ENCODE results near the gene ZNF581. TPM values are rescaled to one million over a fixed set of nuclear protein-coding genes. Genes with fewer than 3 reads are reported as not detected.

The ZNF581 gene
- total RNA-seq, 1 donor from 2014 or later = 46.5 TPM

GRCh38 chr19:55606817-55607216 lies 36.6 kb upstream of the ZNF581 start:
- Mint-ChIP-seq H3K27ac (peak overlapping the region; percentile 91), H3K27me3 (no peaks in the 10 kb centered on the region), H3K9me3 (no peaks in the 10 kb centered on the region), H3K4me1 (peaks cover 62% of the 10 kb centered on the region), H3K36me3 (ENCODE audit: low read depth) (peaks cover 47% of the 10 kb centered on the region), H3K4me3 (peak overlapping the region; percentile 29)
- intact Hi-C loops (cut with micrococcal nuclease) = loop anchor here (1.0 to 10.0 kb wide), 3 partner anchors 90 to 352 kb away; partner anchors contain the start of genes PPP6R1 and UBE2S
- ChIA-PET CTCF (interaction anchor here (0.7 to 3.6 kb wide), 16 partner anchors 18 to 466 kb away, joined by 3 to 38 read pairs (median 3); partner anchors contain the start of genes ZNF628 and ZNF784), POLR2A (interaction anchor here (0.9 to 3.9 kb wide), 11 partner anchors 14 to 327 kb away, joined by 4 to 27 read pairs (median 7); partner anchors contain the start of genes U2AF2, ZNF628 and ZNF784)
- DNase-seq (no peak), ATAC-seq (ENCODE audit: low read depth) (no peak)
- no peak for TF ChIP-seq CTCF (IDR thresholded peaks at IDR 0.05)

GRCh38 chr19:55609326-55609725 lies 34.1 kb upstream of the ZNF581 start:
- H3K36me3 Mint-ChIP-seq (ENCODE audit: low read depth) = peaks cover 59% of the 10 kb centered on the region
- peaks cover 70% of the 10 kb centered on the region for H3K4me1 Mint-ChIP-seq
- no peak overlapping the region for H3K27ac Mint-ChIP-seq
- H3K9me3 Mint-ChIP-seq = no peaks in the 10 kb centered on the region
- POLR2A ChIA-PET = interaction anchor here (1.8 kb wide), 1 partner anchor 10 kb away, joined by 9 read pairs; the partner anchor contains the start of genes FIZ1 and ZNF524
- no peak for ATAC-seq (ENCODE audit: low read depth)
- H3K27me3 Mint-ChIP-seq = no peaks in the 10 kb centered on the region
- no peak for TF ChIP-seq CTCF (IDR thresholded peaks at IDR 0.05)
- no peak overlapping the region for H3K4me3 Mint-ChIP-seq
- intact Hi-C loops (cut with micrococcal nuclease) = loop anchor here (5.0 to 10.0 kb wide), 2 partner anchors 202 to 355 kb away; partner anchors contain the start of genes PPP6R1 and UBE2S
- no peak for DNase-seq
- CTCF ChIA-PET = interaction anchor here (1.4 kb wide), 1 partner anchor 93 kb away, joined by 5 read pairs; no protein-coding TSS in a partner anchor

- H3K36me3 Mint-ChIP-seq (ENCODE audit: low read depth) = peaks cover 52% of the 10 kb centered on the region
- H3K4me1 Mint-ChIP-seq = peaks cover 56% of the 10 kb centered on the region
- H3K9me3 Mint-ChIP-seq = no peaks in the 10 kb centered on the region
- H3K27me3 Mint-ChIP-seq = no peaks in the 10 kb centered on the region
- H3K4me3 Mint-ChIP-seq = no peak overlapping the region
- peak overlapping the region; percentile 83 for H3K27ac Mint-ChIP-seq
- intact Hi-C loops (cut with micrococcal nuclease) = no loop called here
- no peak for DNase-seq
- CTCF ChIA-PET = no interaction called here
- TF ChIP-seq CTCF (IDR thresholded peaks at IDR 0.05) = no peak
- no peak for ATAC-seq (ENCODE audit: low read depth)
- POLR2A ChIA-PET = interaction anchor here (0.6 to 1.4 kb wide), 2 partner anchors 13 to 23 kb away, joined by 6 to 7 read pairs; no protein-coding TSS in a partner anchor
Measured at GRCh38 chr19:55611300-55611982, 32.0 kb upstream of the ZNF581 start.

- ATAC-seq (ENCODE audit: low read depth) = peak; percentile 77
- Mint-ChIP-seq H3K36me3 (ENCODE audit: low read depth) (peaks cover 51% of the 10 kb centered on the region), H3K4me3 (no peak overlapping the region), H3K9me3 (no peaks in the 10 kb centered on the region), H3K4me1 (peaks cover 49% of the 10 kb centered on the region), H3K27ac (peak overlapping the region; percentile 83), H3K27me3 (no peaks in the 10 kb centered on the region)
- no peak for TF ChIP-seq CTCF (IDR thresholded peaks at IDR 0.05)
- CTCF ChIA-PET = no interaction called here
- POLR2A ChIA-PET = interaction anchor here (0.6 to 1.4 kb wide), 3 partner anchors 13 to 136 kb away, joined by 3 to 6 read pairs (median 4); partner anchors contain the start of genes FIZ1 and ZNF628
- DNase-seq = no peak
- intact Hi-C loops (cut with micrococcal nuclease) = no loop called here
Measured at GRCh38 chr19:55611983-55612645, 31.3 kb upstream of the ZNF581 start.

GRCh38 chr19:55613396-55613795 lies 30.1 kb upstream of the ZNF581 start:
- TF ChIP-seq CTCF (IDR thresholded peaks at IDR 0.05) = no peak
- Mint-ChIP-seq H3K36me3 (ENCODE audit: low read depth) (peaks cover 51% of the 10 kb centered on the region), H3K27ac (peak overlapping the region; percentile 83), H3K9me3 (no peaks in the 10 kb centered on the region), H3K4me1 (peaks cover 42% of the 10 kb centered on the region), H3K4me3 (no peak overlapping the region), H3K27me3 (no peaks in the 10 kb centered on the region)
- no peak for DNase-seq
- POLR2A ChIA-PET = interaction anchor here (1.0 kb wide), 1 partner anchor 11 kb away, joined by 4 read pairs; the partner anchor contains the start of gene ZNF784
- ATAC-seq (ENCODE audit: low read depth) = no peak
- intact Hi-C loops (cut with micrococcal nuclease) = no loop called here
- CTCF ChIA-PET = no interaction called here
